NCI-H2196 (cell line): ENCODE data around the gene EPYC.

Experiments used
- DNase-seq: peaks from one replicate; lab custom pipeline; 2025; ENCODE audit not compliant: unreplicated experiment; lab: John Stamatoyannopoulos, UW

EPYC gene

DNA sequence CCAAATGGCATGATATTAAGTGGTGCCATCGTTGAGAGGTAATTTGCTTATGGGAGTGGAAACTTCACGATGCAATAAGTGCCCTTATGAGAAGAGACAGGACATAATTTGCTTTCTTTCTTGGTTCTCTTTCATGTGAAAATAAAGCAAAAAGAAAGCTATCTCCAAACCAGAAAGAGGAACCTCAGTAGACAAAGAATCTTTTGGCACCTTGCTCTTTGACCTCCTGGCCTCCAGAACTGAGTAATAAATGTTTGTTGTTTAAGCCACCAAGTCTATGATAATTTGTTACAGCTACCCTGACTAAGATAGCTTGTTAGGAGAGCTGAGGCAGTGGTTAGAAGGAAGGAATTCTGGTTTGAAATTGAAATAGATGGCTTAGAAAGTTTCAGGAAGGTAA lies 89.4 kb downstream of the EPYC start:
- no peak for DNase-seq
